Hepatocyte (in vitro differentiated cells): ENCODE results near the gene CWF19L1. TPM values are rescaled to one million over a fixed set of nuclear protein-coding genes. Genes with fewer than 3 reads are reported as not detected.

Experiments
- DNase-seq: peaks from one replicate; pipeline ENCODE4 v3.0.0-alpha.2; 2016; ENCODE audit warnings: low spot score
- H2AFZ ChIP-seq: fragments of 200-600 bp; sonication (generic); 2 replicates; pipeline ENCODE4 v1.6.0; 2016; ENCODE audit warnings: antibody characterized with exemption, mild to moderate bottlenecking
- H3K27ac ChIP-seq: fragments of 200-600 bp; sonication (generic); 2 replicates; pipeline ENCODE4 v1.5.1; 2016; ENCODE audit warnings: mild to moderate bottlenecking
- H3K27me3 ChIP-seq: fragments of 200-600 bp; sonication (generic); 2 replicates; pipeline ENCODE4 v1.6.1; 2016
- H3K36me3 ChIP-seq: fragments of 200-600 bp; sonication (generic); replicated peaks from 2 replicates; pipeline ENCODE4 v1.5.1; 2016; ENCODE audit warnings: low read depth; ENCODE audit not compliant: insufficient read depth
- H3K4me1 ChIP-seq: fragments of 200-600 bp; sonication (generic); 2 replicates; pipeline ENCODE4 v1.5.1; 2016; ENCODE audit warnings: mild to moderate bottlenecking, moderate library complexity; ENCODE audit not compliant: insufficient read depth
- H3K4me2 ChIP-seq: fragments of 200-600 bp; sonication (generic); 2 replicates; pipeline ENCODE4 v1.6.0; 2016
- H3K4me3 ChIP-seq: fragments of 200-600 bp; sonication (generic); 2 replicates; pipeline ENCODE4 v1.5.1; 2016; ENCODE audit warnings: mild to moderate bottlenecking
- H3K79me2 ChIP-seq: fragments of 200-600 bp; sonication (generic); 2 replicates; pipeline ENCODE4 v1.6.0; 2017; ENCODE audit warnings: mild to moderate bottlenecking
- H3K9me2 ChIP-seq: fragments of 200-600 bp; sonication (generic); replicated peaks from 2 replicates; pipeline ENCODE4 v1.6.0; 2017; ENCODE audit warnings: mild to moderate bottlenecking; ENCODE audit not compliant: insufficient read depth
- H3K9me3 ChIP-seq: fragments of 200-600 bp; sonication (generic); 2 replicates; pipeline ENCODE4 v1.5.1; 2016; ENCODE audit warnings: low read depth, mild to moderate bottlenecking
- H4K20me1 ChIP-seq: fragments of 200-600 bp; sonication (generic); 2 replicates; pipeline ENCODE4 v1.6.0; 2016; ENCODE audit warnings: mild to moderate bottlenecking; ENCODE audit not compliant: insufficient read depth, poor library complexity, severe bottlenecking
- CTCF ChIP-seq: fragments of 200-600 bp; sonication (generic); IDR thresholded peaks from 2 replicates; pipeline ENCODE4 v1.5.1; 2016; ENCODE audit warnings: antibody characterized with exemption, mild to moderate bottlenecking; ENCODE audit not compliant: poor library complexity
- EZH2 ChIP-seq: fragments of 200-600 bp; sonication (generic); IDR thresholded peaks from 2 replicates; pipeline ENCODE4 v1.6.1; 2016; ENCODE audit warnings: antibody characterized with exemption, mild to moderate bottlenecking, borderline replicate concordance
- EZH2phosphoT487 ChIP-seq: fragments of 200-600 bp; sonication (generic); IDR thresholded peaks from one replicate; pipeline ENCODE4 v1.6.1; 2018; ENCODE audit warnings: antibody characterized with exemption, mild to moderate bottlenecking, low read depth, moderate library complexity; ENCODE audit not compliant: unreplicated experiment, severe bottlenecking
- WGBS: methylation state at CpG from one replicate; pipeline ENCODE4 v1.1.6; 2016; ENCODE audit warnings: low lambda C conversion rate; ENCODE audit errors: missing lambda C conversion rate; 5-methylcytosine and 5-hydroxymethylcytosine counted together
- polyA plus RNA-seq: library from polyadenylated mRNA; unstranded; fragments of >200 nt; fragmentation: Nextera tagmentation; extraction: Ambion mirVana; gene quantifications from 2 replicates; pipeline ENCODE4 v1.2.1, GENCODE V29; 2016
- total RNA-seq: library from RNA; depleted of rRNA; stranded (reverse); fragments of >200 nt; gene quantifications from 2 replicates; pipeline ENCODE4 v1.2.3, GENCODE V29; 2014

The CWF19L1 gene
- total and polyA plus RNA-seq, 2 experiments from 2014 or later, result 12.2 to 22.8 TPM

GRCh38 chr10:100248820-100249219 lies 18.6 kb downstream of the CWF19L1 start:
- H3K27me3 ChIP-seq, result no peaks in the 10 kb centered on the region
- no peak for TF ChIP-seq EZH2phosphoT487
- no peak for TF ChIP-seq CTCF
- no peak for TF ChIP-seq EZH2
- H3K79me2 ChIP-seq, result no peaks in the 10 kb centered on the region
- no peak overlapping the region for H3K27ac ChIP-seq
- no peaks in the 10 kb centered on the region for H3K9me2 ChIP-seq
- DNase-seq, result no peak
- no peak overlapping the region for H2AFZ ChIP-seq
- no peaks in the 10 kb centered on the region for H3K4me1 ChIP-seq
- H4K20me1 ChIP-seq, result no peaks in the 10 kb centered on the region
- no peaks in the 10 kb centered on the region for H3K9me3 ChIP-seq
- no peak overlapping the region for H3K4me3 ChIP-seq
- H3K4me2 ChIP-seq, result no peak overlapping the region
- WGBS, result 97% methylated on average over 7 of the region's 7 CpGs
- no peaks in the 10 kb centered on the region for H3K36me3 ChIP-seq

- no peaks in the 10 kb centered on the region for H3K9me2 ChIP-seq
- WGBS, result 77% methylated on average over 5 of the region's 5 CpGs
- H3K9me3 ChIP-seq, result no peaks in the 10 kb centered on the region
- no peak overlapping the region for H3K4me2 ChIP-seq
- H3K27ac ChIP-seq, result no peak overlapping the region
- no peaks in the 10 kb centered on the region for H3K36me3 ChIP-seq
- H3K79me2 ChIP-seq, result no peaks in the 10 kb centered on the region
- no peaks in the 10 kb centered on the region for H4K20me1 ChIP-seq
- no peak overlapping the region for H2AFZ ChIP-seq
- H3K4me1 ChIP-seq, result no peaks in the 10 kb centered on the region
- no peak overlapping the region for H3K4me3 ChIP-seq
- TF ChIP-seq CTCF (no peak), EZH2phosphoT487 (no peak), EZH2 (no peak)
- no peaks in the 10 kb centered on the region for H3K27me3 ChIP-seq
- DNase-seq, result no peak
Measured at GRCh38 chr10:100245484-100246220, 21.8 kb downstream of the CWF19L1 start.

- Histone ChIP-seq H3K27ac (no peak overlapping the region), H3K9me2 (no peaks in the 10 kb centered on the region), H3K79me2 (no peaks in the 10 kb centered on the region), H2AFZ (no peak overlapping the region), H3K36me3 (no peaks in the 10 kb centered on the region), H4K20me1 (no peaks in the 10 kb centered on the region), H3K9me3 (no peaks in the 10 kb centered on the region), H3K27me3 (no peaks in the 10 kb centered on the region), H3K4me2 (no peak overlapping the region), H3K4me3 (no peak overlapping the region), H3K4me1 (no peaks in the 10 kb centered on the region)
- WGBS, result 85% methylated on average over 3 of the region's 3 CpGs
- no peak for DNase-seq
- TF ChIP-seq EZH2 (no peak), CTCF (no peak), EZH2phosphoT487 (no peak)
Measured at GRCh38 chr10:100239851-100240250, 27.6 kb downstream of the CWF19L1 start.
